Neutrophil (primary cell): Measurements from ENCODE around the gene MEPE.

Source experiments
- H3K27ac ChIP-seq: fragments of 200-600 bp; sonication (generic); 2 replicates; pipeline ENCODE4 v1.5.1; 2016; ENCODE audit warnings: mild to moderate bottlenecking, moderate library complexity
- H3K27me3 ChIP-seq: fragments of 200-600 bp; sonication (generic); 2 replicates; pipeline ENCODE4 v1.6.0; 2016; ENCODE audit warnings: mild to moderate bottlenecking
- H3K36me3 ChIP-seq: fragments of 200-600 bp; sonication (generic); 2 replicates; pipeline ENCODE4 v1.5.1; 2017
- H3K4me1 ChIP-seq, 2 experiments: fragments of 200-600 bp in 1 of 2; sonication (generic) in 1 of 2; 1 replicate in 1 of 2; 2 replicates in 1 of 2; pipeline versions ENCODE4 v1.5.1 to v1.6.1; 2013 to 2016; ENCODE audit warnings: low read depth in 1 of 2, low read length in 1 of 2, mild to moderate bottlenecking in 1 of 2, moderate library complexity in 1 of 2; ENCODE audit not compliant: control insufficient read depth in 1 of 2, insufficient read depth in 1 of 2
- H3K4me3 ChIP-seq, 2 experiments: fragments of 200-600 bp in 1 of 2; sonication (generic) in 1 of 2; 1 replicate in 1 of 2; 2 replicates in 1 of 2; pipeline ENCODE4 v1.5.1; 2013 to 2016; ENCODE audit warnings: low read depth in 1 of 2, low read length in 1 of 2, mild to moderate bottlenecking in 1 of 2, moderate library complexity in 1 of 2
- H3K9me3 ChIP-seq: fragments of 200-600 bp; sonication (generic); 2 replicates; pipeline ENCODE4 v1.5.1; 2016
- CTCF ChIP-seq: fragments of 200-600 bp; sonication (generic); IDR thresholded peaks from 2 replicates; pipeline ENCODE4 v1.5.1; 2016; ENCODE audit warnings: antibody characterized with exemption

MEPE gene

GRCh38 chr4:87865960-87866598 is 33.3 kb downstream of the MEPE start:
- Histone ChIP-seq H3K27ac (peak overlapping the region; percentile 68), H3K9me3 (no peaks in the 10 kb centered on the region), H3K36me3 (no peaks in the 10 kb centered on the region), H3K4me3 (no peak overlapping the region), H3K4me1 (peaks cover 15 to 20% of the 10 kb centered on the region in 2 experiments), H3K27me3 (no peaks in the 10 kb centered on the region)
- no peak for TF ChIP-seq CTCF

GRCh38 chr4:87868522-87868921 is 35.8 kb downstream of the MEPE start:
- Histone ChIP-seq H3K4me1 (peaks cover 15 to 20% of the 10 kb centered on the region in 2 experiments), H3K9me3 (no peaks in the 10 kb centered on the region), H3K36me3 (no peaks in the 10 kb centered on the region), H3K27me3 (no peaks in the 10 kb centered on the region), H3K27ac (no peak overlapping the region), H3K4me3 (no peak overlapping the region)
- no peak for TF ChIP-seq CTCF

- no peak for TF ChIP-seq CTCF
Observed at GRCh38 chr4:87872028-87872427, 39.3 kb downstream of the MEPE start.

GRCh38 chr4:87875191-87875590 is 42.4 kb downstream of the MEPE start:
- H3K36me3 ChIP-seq: no peaks in the 10 kb centered on the region
- no peak overlapping the region for H3K4me3 ChIP-seq
- H3K27ac ChIP-seq: no peak overlapping the region
- no peaks in the 10 kb centered on the region for H3K9me3 ChIP-seq
- H3K27me3 ChIP-seq: no peaks in the 10 kb centered on the region
- peaks cover 6 to 16% of the 10 kb centered on the region in 2 experiments for H3K4me1 ChIP-seq
- no peak for TF ChIP-seq CTCF

More at GRCh38 chr4:87872028-87872427, 39.3 kb downstream of the MEPE start:
- Histone ChIP-seq H3K9me3 (no peaks in the 10 kb centered on the region), H3K4me3 (no peak overlapping the region), H3K36me3 (no peaks in the 10 kb centered on the region), H3K27me3 (no peaks in the 10 kb centered on the region), H3K4me1 (peaks cover 5 to 12% of the 10 kb centered on the region in 2 experiments), H3K27ac (no peak overlapping the region)

- Histone ChIP-seq H3K9me3 (no peaks in the 10 kb centered on the region), H3K27ac (no peak overlapping the region), H3K4me1 (peaks cover 6 to 17% of the 10 kb centered on the region in 2 experiments), H3K4me3 (no peak overlapping the region), H3K36me3 (no peaks in the 10 kb centered on the region), H3K27me3 (peaks cover 4% of the 10 kb centered on the region)
- no peak for TF ChIP-seq CTCF
Observed at GRCh38 chr4:87880106-87880505, 47.3 kb downstream of the MEPE start.
